Esophagus muscularis mucosa (tissue), 3 donors: ENCODE measurements around the gene BEST2.

Experiments used
- CTCF ChIP-seq, 3 experiments: fragments of 200-600 bp in 2 of 3; fragments of 450-650 bp in 1 of 3; sonication (generic) in 2 of 3; IDR thresholded peaks; one replicate each; pipeline ENCODE4 v1.5.1; 2017 to 2019; ENCODE audit warnings: antibody characterized with exemption in 3 of 3, mild to moderate bottlenecking in 2 of 3, moderate library complexity in 1 of 3
- POLR2A ChIP-seq: fragments of 450-650 bp; IDR thresholded peaks from one replicate; pipeline ENCODE4 v1.6.1; 2017; ENCODE audit warnings: antibody characterized with exemption, moderate library complexity, mild to moderate bottlenecking, low read depth

GRCh38 chr19:12786952-12787351 lies 35.4 kb downstream of the BEST2 start:
- no peak for TF ChIP-seq CTCF (IDR thresholded peaks at IDR 0.05)
- TF ChIP-seq POLR2A = no peak
